Erythroblast (primary cell): Measurements from ENCODE around the gene MAP3K5.

Experiments used
- GATA1 ChIP-seq: IDR thresholded peaks from 2 replicates; pipeline ENCODE4 v1.6.1; 2011; ENCODE audit warnings: low read depth, mild to moderate bottlenecking, control low read depth, low read length, moderate library complexity
- POLR2A ChIP-seq: IDR thresholded peaks from 2 replicates; pipeline ENCODE4 v1.6.1; 2011; ENCODE audit warnings: mild to moderate bottlenecking, low read length

- no peak for TF ChIP-seq POLR2A
- no peak for TF ChIP-seq GATA1
These were observed 140.3 kb downstream of the MAP3K5 start for GRCh38 chr6:136651982-136652381.
